HEK293 (cell line): ENCODE data around the gene GJA3.

Experiments used
- EGR2 ChIP-seq: fragments of 450-650 bp; formaldehyde crosslinking; IDR thresholded peaks from 2 replicates; pipeline ENCODE4 v1.5.1; 2016; ENCODE audit warnings: low read depth, missing biosample characterization, missing genetic modification characterization
- KLF1 ChIP-seq: fragments of 450-650 bp; formaldehyde crosslinking; IDR thresholded peaks from 2 replicates; pipeline ENCODE4 v1.5.1; 2016; ENCODE audit warnings: missing biosample characterization, missing genetic modification characterization
- KLF16 ChIP-seq: fragments of 450-650 bp; formaldehyde crosslinking; IDR thresholded peaks from 2 replicates; pipeline ENCODE4 v1.5.1; 2017; ENCODE audit warnings: missing biosample characterization, missing genetic modification characterization
- KLF8 ChIP-seq: fragments of 450-650 bp; formaldehyde crosslinking; IDR thresholded peaks from 2 replicates; pipeline ENCODE4 v1.5.1; 2016; ENCODE audit warnings: missing biosample characterization, missing genetic modification characterization
- KLF9 ChIP-seq: fragments of 450-650 bp; formaldehyde crosslinking; IDR thresholded peaks from 2 replicates; pipeline ENCODE4 v1.5.1; 2016; ENCODE audit warnings: missing biosample characterization, missing genetic modification characterization, low read depth
- MYNN ChIP-seq: fragments of 450-650 bp; formaldehyde crosslinking; IDR thresholded peaks from 2 replicates; pipeline ENCODE4 v1.5.1; 2016; ENCODE audit warnings: missing biosample characterization, missing genetic modification characterization, borderline replicate concordance
- REPIN1 ChIP-seq: fragments of 450-650 bp; formaldehyde crosslinking; IDR thresholded peaks from 2 replicates; pipeline ENCODE4 v1.5.1; 2017; ENCODE audit warnings: missing biosample characterization, missing genetic modification characterization, low read depth
- SP2 ChIP-seq: fragments of 450-650 bp; formaldehyde crosslinking; IDR thresholded peaks from 2 replicates; pipeline ENCODE4 v1.5.1; 2016; ENCODE audit warnings: missing biosample characterization, missing genetic modification characterization
- YY2 ChIP-seq: fragments of 450-650 bp; formaldehyde crosslinking; IDR thresholded peaks from 2 replicates; pipeline ENCODE4 v1.5.1; 2016; ENCODE audit warnings: missing biosample characterization, missing genetic modification characterization
- ZBTB20 ChIP-seq: fragments of 450-650 bp; formaldehyde crosslinking; IDR thresholded peaks from 2 replicates; pipeline ENCODE4 v1.5.1; 2016; ENCODE audit warnings: missing biosample characterization, missing genetic modification characterization
- ZBTB8A ChIP-seq: fragments of 450-650 bp; formaldehyde crosslinking; IDR thresholded peaks from 2 replicates; pipeline ENCODE4 v1.5.1; 2016; ENCODE audit warnings: missing biosample characterization, missing genetic modification characterization
- ZIC2 ChIP-seq: fragments of 450-650 bp; formaldehyde crosslinking; IDR thresholded peaks from 2 replicates; pipeline ENCODE4 v1.5.1; 2016; ENCODE audit warnings: missing biosample characterization, missing genetic modification characterization
- ZNF140 ChIP-seq: fragments of 450-650 bp; formaldehyde crosslinking; IDR thresholded peaks from 2 replicates; pipeline ENCODE4 v1.5.1; 2016; ENCODE audit warnings: missing biosample characterization, missing genetic modification characterization
- ZNF174 ChIP-seq: fragments of 450-650 bp; formaldehyde crosslinking; IDR thresholded peaks from 2 replicates; pipeline ENCODE4 v1.5.0; 2017; ENCODE audit warnings: missing biosample characterization, mild to moderate bottlenecking, missing genetic modification characterization
- ZNF184 ChIP-seq: fragments of 450-650 bp; IDR thresholded peaks from 2 replicates; pipeline ENCODE4 v1.5.1; 2018; ENCODE audit warnings: missing biosample characterization, mild to moderate bottlenecking, missing genetic modification characterization
- ZNF239 ChIP-seq: fragments of 450-650 bp; formaldehyde crosslinking; IDR thresholded peaks from 2 replicates; pipeline ENCODE4 v1.5.1; 2016; ENCODE audit warnings: missing biosample characterization, missing genetic modification characterization
- ZNF292 ChIP-seq: fragments of 450-650 bp; formaldehyde crosslinking; IDR thresholded peaks from 2 replicates; pipeline ENCODE4 v1.5.1; 2016; ENCODE audit warnings: low read depth, missing biosample characterization, missing genetic modification characterization, borderline replicate concordance
- ZNF341 ChIP-seq: fragments of 450-650 bp; formaldehyde crosslinking; IDR thresholded peaks from 2 replicates; pipeline ENCODE4; 2016; ENCODE audit warnings: low read depth, missing biosample characterization, missing genetic modification characterization
- ZNF354C ChIP-seq: fragments of 450-650 bp; formaldehyde crosslinking; IDR thresholded peaks from 2 replicates; pipeline ENCODE4 v1.5.1; 2016; ENCODE audit warnings: missing biosample characterization, missing genetic modification characterization, low read depth, borderline replicate concordance
- ZNF600 ChIP-seq: fragments of 450-650 bp; formaldehyde crosslinking; IDR thresholded peaks from 2 replicates; pipeline ENCODE4 v1.5.1; 2016; ENCODE audit warnings: missing biosample characterization, missing genetic modification characterization
- ZNF624 ChIP-seq: fragments of 450-650 bp; formaldehyde crosslinking; IDR thresholded peaks from 2 replicates; pipeline ENCODE4 v1.5.1; 2017; ENCODE audit warnings: missing biosample characterization, missing genetic modification characterization
- ZNF664 ChIP-seq: fragments of 450-650 bp; formaldehyde crosslinking; IDR thresholded peaks from 2 replicates; pipeline ENCODE4 v1.5.1; 2016; ENCODE audit warnings: missing biosample characterization, missing genetic modification characterization
- ZNF777 ChIP-seq: fragments of 450-650 bp; formaldehyde crosslinking; IDR thresholded peaks from 2 replicates; pipeline ENCODE4 v1.5.1; 2017; ENCODE audit warnings: missing biosample characterization, missing genetic modification characterization, borderline replicate concordance
- ZXDB ChIP-seq: fragments of 450-650 bp; formaldehyde crosslinking; IDR thresholded peaks from 2 replicates; pipeline ENCODE4 v1.5.1; 2016; ENCODE audit warnings: missing biosample characterization, missing genetic modification characterization
- TF ChIP-seq, protein P1 (sequence below): fragments of 450-650 bp; formaldehyde crosslinking; conservative IDR thresholded peaks from 2 replicates; pipeline ENCODE4 v1.5.1; 2016; ENCODE audit warnings: low read depth, missing biosample characterization, missing genetic modification characterization
- TF ChIP-seq, protein P2 (sequence below): fragments of 450-650 bp; formaldehyde crosslinking; IDR thresholded peaks from 2 replicates; pipeline ENCODE4 v1.5.1; 2017; ENCODE audit warnings: missing biosample characterization, missing genetic modification characterization
- TF ChIP-seq, protein P3 (sequence below): IDR thresholded peaks from 2 replicates; pipeline ENCODE4 v1.6.1; 2011; ENCODE audit warnings: mild to moderate bottlenecking, low read depth, low read length, borderline replicate concordance
- TF ChIP-seq, protein P4 (sequence below): fragments of 450-650 bp; IDR thresholded peaks from 2 replicates; pipeline ENCODE4 v1.5.1; 2018; ENCODE audit warnings: missing biosample characterization, missing genetic modification characterization
- TF ChIP-seq, protein P5 (sequence below): fragments of 450-650 bp; formaldehyde crosslinking; IDR thresholded peaks from 2 replicates; pipeline ENCODE4 v1.5.1; 2016; ENCODE audit warnings: missing biosample characterization, missing genetic modification characterization
- TF ChIP-seq, protein P6 (sequence below): fragments of 450-650 bp; formaldehyde crosslinking; optimal IDR thresholded peaks from 2 replicates; pipeline ENCODE3; 2016; ENCODE audit warnings: missing biosample characterization, mild to moderate bottlenecking, missing genetic modification characterization

The GJA3 gene

DNA sequence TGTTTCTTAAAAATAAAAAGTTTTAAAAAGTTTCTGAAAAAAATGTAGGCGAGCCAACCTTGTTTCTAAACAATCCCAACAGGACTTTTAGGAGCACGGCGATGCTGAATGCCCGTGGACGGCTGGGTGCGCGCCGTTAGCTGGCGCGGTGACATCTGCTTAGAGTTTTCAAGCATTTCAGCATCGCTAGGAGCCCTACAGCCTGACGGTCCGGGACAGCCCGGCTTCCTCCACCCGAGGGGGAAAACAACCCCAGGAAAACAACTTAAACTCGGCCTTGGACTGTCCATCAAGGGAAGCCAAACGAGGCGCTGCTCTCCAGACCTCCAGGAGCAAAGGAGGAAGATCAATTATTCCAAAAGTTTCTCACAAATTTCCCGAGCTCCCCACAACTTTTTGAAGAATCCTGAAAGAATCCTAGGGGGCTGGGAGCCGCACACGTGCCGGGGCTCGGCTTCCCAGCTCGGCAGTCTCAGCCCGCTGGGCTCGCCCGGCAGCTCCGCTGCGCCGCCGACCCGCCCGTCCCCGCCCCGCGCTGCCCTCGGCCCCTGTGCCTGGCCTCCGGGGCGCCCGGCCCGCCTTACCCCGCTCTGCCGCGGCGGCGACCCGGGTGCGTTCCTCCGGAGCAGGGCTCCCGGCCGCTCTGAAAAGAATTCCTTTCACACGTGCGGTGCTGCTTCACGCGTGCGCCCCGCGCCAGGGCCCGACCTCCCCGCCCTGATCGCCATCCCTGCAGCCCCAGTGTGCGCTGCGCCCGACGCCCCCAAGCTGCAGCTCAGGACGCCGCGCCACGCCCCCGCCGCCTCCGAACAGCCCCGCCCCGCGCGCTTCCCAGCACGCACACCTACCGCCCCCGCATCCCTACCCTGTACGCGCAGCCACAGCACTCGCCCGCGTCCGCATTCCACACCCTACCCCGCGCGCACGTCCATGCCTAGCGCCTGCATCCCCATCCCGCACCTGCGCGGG is at the start of gene GJA3 (continued):
- TF ChIP-seq, protein P1, sequence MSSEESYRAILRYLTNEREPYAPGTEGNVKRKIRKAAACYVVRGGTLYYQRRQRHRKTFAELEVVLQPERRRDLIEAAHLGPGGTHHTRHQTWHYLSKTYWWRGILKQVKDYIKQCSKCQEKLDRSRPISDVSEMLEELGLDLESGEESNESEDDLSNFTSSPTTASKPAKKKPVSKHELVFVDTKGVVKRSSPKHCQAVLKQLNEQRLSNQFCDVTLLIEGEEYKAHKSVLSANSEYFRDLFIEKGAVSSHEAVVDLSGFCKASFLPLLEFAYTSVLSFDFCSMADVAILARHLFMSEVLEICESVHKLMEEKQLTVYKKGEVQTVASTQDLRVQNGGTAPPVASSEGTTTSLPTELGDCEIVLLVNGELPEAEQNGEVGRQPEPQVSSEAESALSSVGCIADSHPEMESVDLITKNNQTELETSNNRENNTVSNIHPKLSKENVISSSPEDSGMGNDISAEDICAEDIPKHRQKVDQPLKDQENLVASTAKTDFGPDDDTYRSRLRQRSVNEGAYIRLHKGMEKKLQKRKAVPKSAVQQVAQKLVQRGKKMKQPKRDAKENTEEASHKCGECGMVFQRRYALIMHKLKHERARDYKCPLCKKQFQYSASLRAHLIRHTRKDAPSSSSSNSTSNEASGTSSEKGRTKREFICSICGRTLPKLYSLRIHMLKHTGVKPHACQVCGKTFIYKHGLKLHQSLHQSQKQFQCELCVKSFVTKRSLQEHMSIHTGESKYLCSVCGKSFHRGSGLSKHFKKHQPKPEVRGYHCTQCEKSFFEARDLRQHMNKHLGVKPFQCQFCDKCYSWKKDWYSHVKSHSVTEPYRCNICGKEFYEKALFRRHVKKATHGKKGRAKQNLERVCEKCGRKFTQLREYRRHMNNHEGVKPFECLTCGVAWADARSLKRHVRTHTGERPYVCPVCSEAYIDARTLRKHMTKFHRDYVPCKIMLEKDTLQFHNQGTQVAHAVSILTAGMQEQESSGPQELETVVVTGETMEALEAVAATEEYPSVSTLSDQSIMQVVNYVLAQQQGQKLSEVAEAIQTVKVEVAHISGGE (tag by site-specific recombination) = no peak
- TF ChIP-seq ZNF664 (no peak), MYNN (tag by site-specific recombination) (no peak), KLF9 (tag by site-specific recombination) (peak; percentile 92), ZNF624 (tag by site-specific recombination) (no peak), YY2 (no peak), ZNF600 (peak; percentile 79), ZNF354C (tag by site-specific recombination) (no peak), ZNF140 (tag by site-specific recombination) (no peak), ZNF184 (tag by site-specific recombination) (no peak), ZNF777 (tag by site-specific recombination) (peak; percentile 67; the same call in 1 of the 2 replicates), KLF16 (0 out of 2 replicates have a peak, but pooled peaks have one; percentile 19), ZBTB8A (tag by site-specific recombination) (peak; percentile 91), ZXDB (tag by site-specific recombination) (no peak), ZBTB20 (peak; percentile 51; the same call in 1 of the 2 replicates), ZNF341 (tag by site-specific recombination) (peak; percentile 59; the same call in 1 of the 2 replicates), ZIC2 (peak; percentile 10; the same call in 1 of the 2 replicates), ZNF292 (no peak), ZNF174 (tag by site-specific recombination) (no peak), REPIN1 (tag by site-specific recombination) (no peak), KLF1 (peak; percentile 68), EGR2 (tag by site-specific recombination) (peak; percentile 83), SP2 (tag by site-specific recombination) (peak; percentile 46), KLF8 (peak; percentile 64; the same call in 1 of the 2 replicates), ZNF239 (tag by site-specific recombination) (no peak)
- TF ChIP-seq, protein P2, sequence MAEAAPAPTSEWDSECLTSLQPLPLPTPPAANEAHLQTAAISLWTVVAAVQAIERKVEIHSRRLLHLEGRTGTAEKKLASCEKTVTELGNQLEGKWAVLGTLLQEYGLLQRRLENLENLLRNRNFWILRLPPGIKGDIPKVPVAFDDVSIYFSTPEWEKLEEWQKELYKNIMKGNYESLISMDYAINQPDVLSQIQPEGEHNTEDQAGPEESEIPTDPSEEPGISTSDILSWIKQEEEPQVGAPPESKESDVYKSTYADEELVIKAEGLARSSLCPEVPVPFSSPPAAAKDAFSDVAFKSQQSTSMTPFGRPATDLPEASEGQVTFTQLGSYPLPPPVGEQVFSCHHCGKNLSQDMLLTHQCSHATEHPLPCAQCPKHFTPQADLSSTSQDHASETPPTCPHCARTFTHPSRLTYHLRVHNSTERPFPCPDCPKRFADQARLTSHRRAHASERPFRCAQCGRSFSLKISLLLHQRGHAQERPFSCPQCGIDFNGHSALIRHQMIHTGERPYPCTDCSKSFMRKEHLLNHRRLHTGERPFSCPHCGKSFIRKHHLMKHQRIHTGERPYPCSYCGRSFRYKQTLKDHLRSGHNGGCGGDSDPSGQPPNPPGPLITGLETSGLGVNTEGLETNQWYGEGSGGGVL (tag by site-specific recombination) = peak; percentile 20; the same call in 1 of the 2 replicates
- TF ChIP-seq, protein P3, sequence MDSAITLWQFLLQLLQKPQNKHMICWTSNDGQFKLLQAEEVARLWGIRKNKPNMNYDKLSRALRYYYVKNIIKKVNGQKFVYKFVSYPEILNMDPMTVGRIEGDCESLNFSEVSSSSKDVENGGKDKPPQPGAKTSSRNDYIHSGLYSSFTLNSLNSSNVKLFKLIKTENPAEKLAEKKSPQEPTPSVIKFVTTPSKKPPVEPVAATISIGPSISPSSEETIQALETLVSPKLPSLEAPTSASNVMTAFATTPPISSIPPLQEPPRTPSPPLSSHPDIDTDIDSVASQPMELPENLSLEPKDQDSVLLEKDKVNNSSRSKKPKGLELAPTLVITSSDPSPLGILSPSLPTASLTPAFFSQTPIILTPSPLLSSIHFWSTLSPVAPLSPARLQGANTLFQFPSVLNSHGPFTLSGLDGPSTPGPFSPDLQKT = no peak
- TF ChIP-seq, protein P4, sequence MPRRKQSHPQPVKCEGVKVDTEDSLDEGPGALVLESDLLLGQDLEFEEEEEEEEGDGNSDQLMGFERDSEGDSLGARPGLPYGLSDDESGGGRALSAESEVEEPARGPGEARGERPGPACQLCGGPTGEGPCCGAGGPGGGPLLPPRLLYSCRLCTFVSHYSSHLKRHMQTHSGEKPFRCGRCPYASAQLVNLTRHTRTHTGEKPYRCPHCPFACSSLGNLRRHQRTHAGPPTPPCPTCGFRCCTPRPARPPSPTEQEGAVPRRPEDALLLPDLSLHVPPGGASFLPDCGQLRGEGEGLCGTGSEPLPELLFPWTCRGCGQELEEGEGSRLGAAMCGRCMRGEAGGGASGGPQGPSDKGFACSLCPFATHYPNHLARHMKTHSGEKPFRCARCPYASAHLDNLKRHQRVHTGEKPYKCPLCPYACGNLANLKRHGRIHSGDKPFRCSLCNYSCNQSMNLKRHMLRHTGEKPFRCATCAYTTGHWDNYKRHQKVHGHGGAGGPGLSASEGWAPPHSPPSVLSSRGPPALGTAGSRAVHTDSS (tag by site-specific recombination) = no peak
- TF ChIP-seq, protein P5, sequence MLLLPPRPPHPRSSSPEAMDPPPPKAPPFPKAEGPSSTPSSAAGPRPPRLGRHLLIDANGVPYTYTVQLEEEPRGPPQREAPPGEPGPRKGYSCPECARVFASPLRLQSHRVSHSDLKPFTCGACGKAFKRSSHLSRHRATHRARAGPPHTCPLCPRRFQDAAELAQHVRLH = 0 out of 2 replicates have a peak, but pooled peaks have one; percentile 18
- TF ChIP-seq, protein P6, sequence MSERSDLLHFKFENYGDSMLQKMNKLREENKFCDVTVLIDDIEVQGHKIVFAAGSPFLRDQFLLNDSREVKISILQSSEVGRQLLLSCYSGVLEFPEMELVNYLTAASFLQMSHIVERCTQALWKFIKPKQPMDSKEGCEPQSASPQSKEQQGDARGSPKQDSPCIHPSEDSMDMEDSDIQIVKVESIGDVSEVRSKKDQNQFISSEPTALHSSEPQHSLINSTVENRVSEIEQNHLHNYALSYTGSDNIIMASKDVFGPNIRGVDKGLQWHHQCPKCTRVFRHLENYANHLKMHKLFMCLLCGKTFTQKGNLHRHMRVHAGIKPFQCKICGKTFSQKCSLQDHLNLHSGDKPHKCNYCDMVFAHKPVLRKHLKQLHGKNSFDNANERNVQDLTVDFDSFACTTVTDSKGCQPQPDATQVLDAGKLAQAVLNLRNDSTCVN (tag by site-specific recombination) = peak; percentile 95
